OCI-LY7 (cell line): Measurements from ENCODE around the gene TNFSF15. TPM values are rescaled to one million over a fixed set of nuclear protein-coding genes. Genes with fewer than 3 reads are reported as not detected.

Source experiments
- BruUV-seq: library from RNA; stranded (reverse); fragments of 400-500 nt; replicated peaks from 2 replicates; lab custom pipeline; 2021; lab: Mats Ljungman, UMichigan
- CTCF ChIA-PET: fragments of 300-600 bp; sonication (Branson Sonifier 250); formaldehyde crosslinking; loops from one replicate; lab custom pipeline; 2022; ENCODE audit warnings: antibody characterized with exemption; ENCODE audit not compliant: unreplicated experiment; lab: Charles Lee
- POLR2A ChIA-PET: fragments of 300-600 bp; sonication (Branson Sonifier 250); formaldehyde crosslinking; loops from one replicate; lab custom pipeline; 2022; ENCODE audit warnings: antibody characterized with exemption; lab: Charles Lee
- DNase-seq: peaks from one replicate; pipeline ENCODE4 v3.0.0-alpha.2; 2015; ENCODE audit warnings: low spot score
- H2AFZ ChIP-seq: fragments of 200-600 bp; sonication (generic), shearing (Covaris generic); 2 replicates; pipeline ENCODE4 v1.6.1; 2014; ENCODE audit warnings: mild to moderate bottlenecking, antibody characterized with exemption, low read length, moderate library complexity
- H3K27ac ChIP-seq: fragments of 200-600 bp; sonication (generic); 2 replicates; pipeline ENCODE4 v1.5.1; 2014; ENCODE audit warnings: mixed run types, low read depth, mild to moderate bottlenecking, moderate library complexity, low read length, inconsistent platforms; ENCODE audit not compliant: poor library complexity, severe bottlenecking
- H3K36me3 ChIP-seq: fragments of 200-600 bp; sonication (generic); 2 replicates; pipeline ENCODE4 v1.6.1; 2014; ENCODE audit warnings: mild to moderate bottlenecking, antibody characterized with exemption, low read length, moderate library complexity, mixed read lengths; ENCODE audit not compliant: insufficient read depth
- H3K4me1 ChIP-seq: fragments of 200-600 bp; sonication (generic); 2 replicates; pipeline ENCODE4 v1.5.1; 2014; ENCODE audit warnings: mild to moderate bottlenecking, low read length; ENCODE audit not compliant: insufficient read depth, poor library complexity, severe bottlenecking
- H3K4me2 ChIP-seq: fragments of 200-600 bp; sonication (generic); 2 replicates; pipeline ENCODE4 v1.6.1; 2014; ENCODE audit warnings: mild to moderate bottlenecking, low read length
- H3K4me3 ChIP-seq: fragments of 200-600 bp; sonication (generic); 2 replicates; pipeline ENCODE4 v1.5.1; 2014; ENCODE audit warnings: mild to moderate bottlenecking, low read depth, low read length; ENCODE audit not compliant: poor library complexity, severe bottlenecking
- H3K79me2 ChIP-seq: fragments of 200-600 bp; sonication (generic); 2 replicates; pipeline ENCODE4 v1.6.1; 2016; ENCODE audit warnings: low read depth, mild to moderate bottlenecking, low read length, moderate library complexity, mixed read lengths; ENCODE audit not compliant: insufficient read depth
- H3K9me2 ChIP-seq: fragments of 200-600 bp; sonication (generic); 2 replicates; pipeline ENCODE4 v1.6.1; 2016; ENCODE audit warnings: mild to moderate bottlenecking, low read length, mixed read lengths; ENCODE audit not compliant: insufficient read depth
- H3K9me3 ChIP-seq: fragments of 200-600 bp; sonication (generic); 2 replicates; pipeline ENCODE4 v1.6.1; 2014; ENCODE audit warnings: mild to moderate bottlenecking, mixed run types, low read length, mixed read lengths
- H4K20me1 ChIP-seq: fragments of 200-600 bp; sonication (generic); 2 replicates; pipeline ENCODE4 v1.6.1; 2014; ENCODE audit warnings: mild to moderate bottlenecking, antibody characterized with exemption, low read length, moderate library complexity, mixed read lengths; ENCODE audit not compliant: insufficient read depth
- EZH2phosphoT487 ChIP-seq: fragments of 200-600 bp; sonication (generic); IDR thresholded peaks from 2 replicates; pipeline ENCODE4 v1.6.1; 2018; ENCODE audit warnings: low read depth, borderline replicate concordance, mild to moderate bottlenecking, mixed run types, antibody characterized with exemption, low read length, moderate library complexity, mixed read lengths
- intact Hi-C: fragments of 100-400 bp; cut with micrococcal nuclease; formaldehyde crosslinking; loops from one replicate; pipeline ENCODE4 v1.10.0; 2022; ENCODE audit not compliant: unreplicated experiment
- total RNA-seq, 2 experiments: library from RNA; depleted of rRNA in 1 of 2; stranded (reverse); fragments of >200 nt in 1 of 2; shearing (Covaris generic) in 1 of 2; gene quantifications; 2 replicates each; pipeline ENCODE4 v1.2.3, GENCODE V29; 2014 to 2022
- TF ChIP-seq, protein P1 (sequence below): fragments of 200-600 bp; sonication (generic); conservative IDR thresholded peaks from 2 replicates; pipeline ENCODE4 v1.5.1; 2014; ENCODE audit warnings: mild to moderate bottlenecking, antibody characterized with exemption, low read length, moderate library complexity, mixed read lengths

The TNFSF15 gene
- total RNA-seq, 2 experiments from 2014 or later: 0.23 TPM; not detected in 1

DNA sequence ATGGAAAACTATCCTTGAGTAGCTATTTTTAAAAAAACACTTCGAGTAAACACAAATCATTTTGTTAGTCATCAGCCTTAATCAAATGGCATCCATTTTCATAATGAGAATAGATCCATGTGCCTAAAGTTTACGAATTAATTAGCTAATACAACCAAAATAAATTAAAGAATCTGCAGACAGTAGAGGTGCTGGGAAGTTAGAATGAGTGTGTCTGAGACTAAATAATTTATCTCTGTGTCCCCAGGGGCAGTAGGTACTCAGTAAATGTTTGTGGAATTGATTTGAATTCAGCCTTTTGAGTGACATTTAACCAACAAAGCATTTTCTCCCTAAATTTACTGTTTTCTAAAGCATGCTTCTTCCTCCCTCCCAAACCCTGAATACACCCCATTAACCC, 18.6 kb downstream of the TNFSF15 start:
- no TSS peak for BruUV-seq
- no peaks in the 10 kb centered on the region for H3K36me3 ChIP-seq
- no peaks in the 10 kb centered on the region for H3K79me2 ChIP-seq
- CTCF ChIA-PET: no interaction called here
- no peak for DNase-seq
- H3K4me1 ChIP-seq: no peaks in the 10 kb centered on the region
- no peaks in the 10 kb centered on the region for H3K9me3 ChIP-seq
- POLR2A ChIA-PET: interaction anchor here (1.6 kb wide), 1 partner anchor 13 kb away, joined by 3 read pairs; no protein-coding TSS in a partner anchor
- TF ChIP-seq EZH2phosphoT487: no peak
- TF ChIP-seq, protein P1, sequence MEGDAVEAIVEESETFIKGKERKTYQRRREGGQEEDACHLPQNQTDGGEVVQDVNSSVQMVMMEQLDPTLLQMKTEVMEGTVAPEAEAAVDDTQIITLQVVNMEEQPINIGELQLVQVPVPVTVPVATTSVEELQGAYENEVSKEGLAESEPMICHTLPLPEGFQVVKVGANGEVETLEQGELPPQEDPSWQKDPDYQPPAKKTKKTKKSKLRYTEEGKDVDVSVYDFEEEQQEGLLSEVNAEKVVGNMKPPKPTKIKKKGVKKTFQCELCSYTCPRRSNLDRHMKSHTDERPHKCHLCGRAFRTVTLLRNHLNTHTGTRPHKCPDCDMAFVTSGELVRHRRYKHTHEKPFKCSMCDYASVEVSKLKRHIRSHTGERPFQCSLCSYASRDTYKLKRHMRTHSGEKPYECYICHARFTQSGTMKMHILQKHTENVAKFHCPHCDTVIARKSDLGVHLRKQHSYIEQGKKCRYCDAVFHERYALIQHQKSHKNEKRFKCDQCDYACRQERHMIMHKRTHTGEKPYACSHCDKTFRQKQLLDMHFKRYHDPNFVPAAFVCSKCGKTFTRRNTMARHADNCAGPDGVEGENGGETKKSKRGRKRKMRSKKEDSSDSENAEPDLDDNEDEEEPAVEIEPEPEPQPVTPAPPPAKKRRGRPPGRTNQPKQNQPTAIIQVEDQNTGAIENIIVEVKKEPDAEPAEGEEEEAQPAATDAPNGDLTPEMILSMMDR: no peak
- H2AFZ ChIP-seq: no peak overlapping the region
- no peak overlapping the region for H3K27ac ChIP-seq
- no peak overlapping the region for H3K4me3 ChIP-seq
- intact Hi-C loops: no loop called here
- no peaks in the 10 kb centered on the region for H3K9me2 ChIP-seq
- no peaks in the 10 kb centered on the region for H4K20me1 ChIP-seq
- no peak overlapping the region for H3K4me2 ChIP-seq

DNA sequence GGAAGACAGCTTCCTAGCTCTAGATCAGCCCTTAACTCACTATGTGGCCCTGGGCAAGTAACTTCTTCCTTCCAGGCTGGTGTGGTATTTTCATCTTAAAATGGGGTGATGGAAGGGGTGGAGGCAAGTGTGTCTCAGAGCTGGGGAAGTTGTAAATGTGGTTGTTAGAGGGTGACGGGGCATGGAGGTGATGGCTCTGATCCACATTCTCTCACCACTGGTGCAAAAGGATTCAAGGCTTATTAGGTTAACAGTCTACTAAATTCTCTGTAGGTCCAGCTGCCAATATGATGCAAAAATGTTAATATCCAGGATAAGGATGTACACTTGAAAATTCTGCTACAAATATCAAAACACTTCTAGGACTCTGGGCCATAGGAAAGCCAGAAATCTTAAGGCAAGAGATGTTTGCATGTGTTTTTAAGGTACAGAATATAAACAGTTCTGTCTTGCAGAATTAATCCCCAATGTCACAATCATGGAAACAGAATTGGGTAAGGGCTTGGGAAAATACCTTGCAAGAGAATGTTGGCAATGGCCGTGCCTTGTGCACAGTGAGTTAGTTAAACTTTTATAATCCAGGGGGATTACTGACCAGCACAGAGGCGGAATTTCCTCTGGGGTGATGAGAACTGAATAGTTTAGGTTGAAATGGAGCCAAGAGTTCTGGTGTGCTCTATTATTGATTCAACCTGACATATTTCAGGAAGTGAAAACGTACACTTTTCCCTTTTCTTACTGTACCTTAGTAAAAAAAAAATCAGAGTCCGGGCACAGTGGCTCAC, 19.8 kb downstream of the TNFSF15 start:
- Histone ChIP-seq H3K4me3 (no peak overlapping the region), H3K4me2 (no peak overlapping the region), H3K4me1 (no peaks in the 10 kb centered on the region), H3K36me3 (no peaks in the 10 kb centered on the region), H4K20me1 (no peaks in the 10 kb centered on the region), H3K9me2 (no peaks in the 10 kb centered on the region), H3K79me2 (no peaks in the 10 kb centered on the region), H3K9me3 (no peaks in the 10 kb centered on the region), H2AFZ (no peak overlapping the region), H3K27ac (no peak overlapping the region)
- no peak for TF ChIP-seq EZH2phosphoT487
- TF ChIP-seq, protein P1: no peak
- DNase-seq: no peak
- intact Hi-C loops: no loop called here
- CTCF ChIA-PET: no interaction called here
- BruUV-seq: no TSS peak
- POLR2A ChIA-PET: interaction anchor here (1.6 kb wide), 1 partner anchor 11 kb away, joined by 4 read pairs; no protein-coding TSS in a partner anchor

DNA sequence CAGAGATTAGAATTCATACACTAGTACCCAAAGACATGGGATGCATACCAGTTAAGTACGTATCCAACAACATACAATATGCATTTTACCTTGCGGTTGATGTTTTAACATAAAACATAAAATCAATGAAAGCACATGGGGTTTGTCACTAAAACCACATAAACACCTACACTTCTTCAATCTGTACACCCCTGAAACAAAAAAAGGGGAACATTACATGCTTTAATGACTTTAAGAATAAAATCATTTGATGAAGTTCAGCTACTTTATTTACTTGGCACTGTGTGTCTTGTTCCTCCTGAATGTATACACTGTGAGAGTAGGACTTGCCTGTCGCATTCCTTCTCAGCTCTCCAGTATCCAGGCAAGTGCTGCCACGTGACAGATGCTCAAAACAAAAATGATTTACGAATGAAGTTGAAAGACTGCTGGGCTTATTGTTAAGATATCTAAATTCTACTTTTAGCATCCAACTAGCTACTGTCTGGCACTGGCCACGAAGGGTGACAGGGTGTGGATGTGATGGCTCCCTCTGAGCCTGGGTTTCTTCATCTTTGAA, 21.0 kb downstream of the TNFSF15 start:
- no peaks in the 10 kb centered on the region for H3K9me3 ChIP-seq
- ChIA-PET CTCF (no interaction called here), POLR2A (interaction anchor here (0.9 to 1.6 kb wide), 2 partner anchors 10 to 21 kb away, joined by 3 to 4 read pairs; partner anchors contain the start of gene TNFSF15)
- no peaks in the 10 kb centered on the region for H3K9me2 ChIP-seq
- BruUV-seq: no TSS peak
- intact Hi-C loops: no loop called here
- H3K4me3 ChIP-seq: no peak overlapping the region
- no peak for DNase-seq
- TF ChIP-seq EZH2phosphoT487: no peak
- TF ChIP-seq, protein P1: no peak
- H3K27ac ChIP-seq: no peak overlapping the region
- no peaks in the 10 kb centered on the region for H3K36me3 ChIP-seq
- no peaks in the 10 kb centered on the region for H3K79me2 ChIP-seq
- no peaks in the 10 kb centered on the region for H4K20me1 ChIP-seq
- H3K4me1 ChIP-seq: no peaks in the 10 kb centered on the region
- H3K4me2 ChIP-seq: no peak overlapping the region
- no peak overlapping the region for H2AFZ ChIP-seq
